ENCODE results near the gene CASTOR1. TPM values are rescaled to one million over a fixed set of nuclear protein-coding genes. Genes with fewer than 3 reads are reported as not detected.

Gene CASTOR1
- total RNA-seq, 1 experiment from 2014 or later: 2.1 TPM

Other genes starting within 250 kb of the CASTOR1 start
- gene HORMAD2, start 209.0 kb downstream of the CASTOR1 start, total RNA-seq (2014; rRNA removed; shearing (Covaris generic)): not detected in 2 replicates
- 1.1 and 1.7 TPM in 2 replicates for gene LIF, start 42.7 kb downstream of the CASTOR1 start, total RNA-seq (2014; rRNA removed; shearing (Covaris generic))
- not detected in 2 replicates for gene OSM, start 22.7 kb downstream of the CASTOR1 start, total RNA-seq (2014; rRNA removed; shearing (Covaris generic))
- 4.8 and 5.8 TPM in 2 replicates for gene TBC1D10A, start 37.4 kb upstream of the CASTOR1 start, total RNA-seq (2014; rRNA removed; shearing (Covaris generic))
- 45.2 and 64.7 TPM in 2 replicates for gene SF3A1, start 67.4 kb upstream of the CASTOR1 start, total RNA-seq (2014; rRNA removed; shearing (Covaris generic))
- gene CCDC157, start 67.5 kb upstream of the CASTOR1 start, total RNA-seq (2014; rRNA removed; shearing (Covaris generic)): 1.2 TPM in 2 replicates
- gene RNF215, start 97.9 kb upstream of the CASTOR1 start, total RNA-seq (2014; rRNA removed; shearing (Covaris generic)): 4.1 and 7.3 TPM in 2 replicates
- 1.4 and 3.4 TPM in 2 replicates for gene SEC14L2, start 107.5 kb upstream of the CASTOR1 start, total RNA-seq (2014; rRNA removed; shearing (Covaris generic))
- 19.6 and 25.5 TPM in 2 replicates for gene MTFP1, start 136.3 kb upstream of the CASTOR1 start, total RNA-seq (2014; rRNA removed; shearing (Covaris generic))
- not detected in 2 replicates for gene SEC14L3, start 182.5 kb upstream of the CASTOR1 start, total RNA-seq (2014; rRNA removed; shearing (Covaris generic))
- not detected in 2 replicates for gene SEC14L4, start 216.2 kb upstream of the CASTOR1 start, total RNA-seq (2014; rRNA removed; shearing (Covaris generic))